Raji (cell line): ENCODE data around the gene CNIH3.

Experiments used
- POLR2A ChIP-seq: IDR thresholded peaks from 2 replicates; pipeline ENCODE4 v1.6.1; 2011; ENCODE audit warnings: low read depth, low read length, control low read depth; ENCODE audit not compliant: insufficient read depth

Gene CNIH3

GRCh38 chr1:224665016-224665415, 48.9 kb downstream of the CNIH3 start:
- no peak for TF ChIP-seq POLR2A

- no peak for TF ChIP-seq POLR2A
Observed at GRCh38 chr1:224666078-224666477, 50.0 kb downstream of the CNIH3 start.

- no peak for TF ChIP-seq POLR2A
Observed at GRCh38 chr1:224666913-224667312, 50.8 kb downstream of the CNIH3 start.

- no peak for TF ChIP-seq POLR2A
Observed at GRCh38 chr1:224668984-224669383, 52.9 kb downstream of the CNIH3 start.

DNA sequence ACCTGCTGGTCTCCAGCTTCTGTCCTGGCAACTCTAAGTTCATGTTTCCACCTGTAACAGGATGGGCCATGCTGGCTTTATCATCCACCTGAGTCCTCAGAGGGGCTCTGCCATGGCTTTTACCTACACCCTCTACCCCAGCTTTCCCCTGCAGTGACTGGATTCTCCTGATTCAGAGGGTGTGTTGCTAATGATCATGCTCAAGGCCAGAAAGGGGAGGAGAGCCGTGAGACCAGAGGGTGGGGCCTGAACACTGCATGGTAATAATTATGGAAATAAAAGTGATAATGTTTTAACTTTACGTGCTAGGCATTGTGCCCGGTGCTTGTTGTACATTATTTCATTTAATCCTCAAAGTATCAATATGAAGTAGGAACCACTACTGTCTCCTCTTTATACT, 53.3 kb downstream of the CNIH3 start:
- no peak for TF ChIP-seq POLR2A

- no peak for TF ChIP-seq POLR2A
Observed at GRCh38 chr1:224670506-224670905, 54.4 kb downstream of the CNIH3 start.

GRCh38 chr1:224671076-224671475, 55.0 kb downstream of the CNIH3 start:
- TF ChIP-seq POLR2A = no peak

- no peak for TF ChIP-seq POLR2A
Observed at GRCh38 chr1:224673141-224673540, 57.0 kb downstream of the CNIH3 start.

GRCh38 chr1:224675590-224675989, 59.5 kb downstream of the CNIH3 start:
- no peak for TF ChIP-seq POLR2A

DNA sequence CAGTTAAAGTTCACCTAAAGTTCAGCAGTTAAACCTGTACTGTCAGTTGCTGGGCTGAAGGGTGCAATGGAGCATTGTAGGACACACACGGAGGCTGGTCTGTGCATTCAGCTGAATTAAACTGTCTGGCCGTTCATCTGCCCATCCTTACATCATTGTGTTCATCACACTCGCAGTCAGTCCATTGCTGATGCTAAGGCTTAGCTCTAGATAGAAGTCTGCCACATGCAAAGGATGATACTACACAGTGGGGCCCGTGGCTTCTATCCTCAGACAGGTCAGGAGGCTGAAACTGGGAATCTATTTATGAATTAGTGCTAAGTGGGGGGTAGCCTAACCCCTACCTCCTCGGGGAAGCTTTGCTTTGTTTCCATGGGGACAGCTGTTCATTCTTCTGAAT, 60.4 kb downstream of the CNIH3 start:
- no peak for TF ChIP-seq POLR2A

GRCh38 chr1:224678168-224678567, 62.1 kb downstream of the CNIH3 start:
- TF ChIP-seq POLR2A = no peak

- no peak for TF ChIP-seq POLR2A
Observed at GRCh38 chr1:224679606-224680005, 63.5 kb downstream of the CNIH3 start.

- no peak for TF ChIP-seq POLR2A
Observed at GRCh38 chr1:224681816-224682215, 65.7 kb downstream of the CNIH3 start.

DNA sequence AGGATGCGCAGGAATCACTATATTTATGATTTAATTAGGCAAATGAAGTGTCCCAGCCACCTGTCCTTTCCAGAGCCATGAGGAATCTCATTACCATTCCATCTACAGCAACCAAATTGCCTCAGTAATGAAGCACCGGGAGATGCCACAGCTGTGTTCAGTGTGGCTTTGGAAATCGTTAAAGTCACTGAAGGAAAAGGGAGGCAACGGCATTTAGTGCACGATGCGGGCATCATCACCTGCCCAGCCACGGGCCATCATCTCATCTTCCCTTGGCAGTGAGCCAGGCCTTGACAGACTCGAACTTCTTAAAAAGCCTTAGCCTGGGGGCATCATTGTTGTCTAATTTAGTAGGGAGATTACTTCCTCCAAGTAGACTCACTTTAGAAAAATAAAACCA, 67.8 kb downstream of the CNIH3 start:
- TF ChIP-seq POLR2A = no peak

DNA sequence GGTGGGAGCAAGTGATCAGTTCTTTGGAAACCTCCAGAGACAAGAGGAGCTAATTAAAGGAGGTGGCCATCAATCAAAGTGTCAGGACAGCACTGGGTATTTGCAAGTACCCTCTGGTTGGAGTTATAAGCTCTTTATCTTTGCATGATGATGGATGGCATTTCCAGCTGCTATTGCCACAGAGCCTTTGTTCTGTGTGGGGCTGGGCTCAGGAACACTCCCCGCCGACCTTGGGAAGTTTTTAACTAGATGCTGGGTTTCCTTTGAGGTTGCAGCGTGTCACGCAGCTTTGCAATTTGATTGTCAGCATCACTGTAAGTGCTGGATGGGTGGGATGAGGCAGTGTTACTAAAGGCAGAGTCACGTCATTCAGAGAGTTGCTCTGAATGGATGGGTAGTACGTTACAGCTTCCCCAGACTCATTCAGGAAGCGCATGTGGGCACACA, 68.9 kb downstream of the CNIH3 start:
- no peak for TF ChIP-seq POLR2A

DNA sequence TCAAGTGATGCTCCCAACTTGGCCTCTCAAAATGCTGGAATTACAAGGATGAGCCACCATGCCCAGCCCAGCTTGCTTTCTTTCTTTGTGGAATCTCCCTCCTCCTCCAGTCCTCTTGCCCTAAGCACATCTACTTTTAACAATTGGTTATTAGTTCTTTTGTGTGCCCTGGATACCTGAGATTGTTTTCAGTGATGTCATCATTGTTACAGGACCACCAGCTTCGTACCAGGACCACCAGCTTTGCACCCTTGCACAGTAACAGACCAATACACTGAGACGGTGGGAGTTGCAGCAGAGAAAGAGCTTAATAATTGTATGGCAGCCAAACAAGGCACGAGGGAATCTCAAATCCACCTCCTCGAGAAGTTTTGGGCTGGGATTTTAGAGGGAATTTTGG, 71.3 kb downstream of the CNIH3 start:
- no peak for TF ChIP-seq POLR2A

- TF ChIP-seq POLR2A = no peak
Observed at GRCh38 chr1:224689374-224689773, 73.3 kb downstream of the CNIH3 start.

DNA sequence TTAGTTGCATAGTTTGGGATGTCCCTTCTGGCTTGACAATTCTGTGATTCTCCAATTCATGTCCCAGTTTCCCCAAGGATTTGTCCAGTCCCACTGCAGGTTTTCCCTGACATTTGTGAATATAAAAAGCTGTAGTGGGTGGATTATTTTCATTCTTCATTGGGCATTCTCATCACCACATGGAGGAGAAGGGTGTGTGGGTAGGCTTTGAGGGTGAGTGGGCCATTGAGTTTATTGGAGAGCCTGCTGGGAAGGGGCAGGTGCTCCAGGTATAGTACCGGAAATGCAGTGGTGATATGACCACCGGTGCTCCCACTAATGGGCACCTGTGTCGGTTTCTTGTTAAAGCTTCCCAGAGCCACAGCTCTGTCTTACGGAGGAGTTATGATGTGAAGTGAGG, 74.5 kb downstream of the CNIH3 start:
- no peak for TF ChIP-seq POLR2A
